ENCODE measurements around the gene SLX4IP.

The SLX4IP gene

GRCh38 chr20:10474606-10475184 lies 39.6 kb downstream of the SLX4IP start:
- H3K36me3 ChIP-seq (ENCODE audit: control insufficient read depth, insufficient read depth, low read length): no peaks in the 10 kb centered on the region
- H3K27ac ChIP-seq (ENCODE audit: low read depth, low read length): no peak overlapping the region
- H3K4me1 ChIP-seq (ENCODE audit: control insufficient read depth, insufficient read depth, low read length): peaks cover 2% of the 10 kb centered on the region
- no peak overlapping the region for H3K4me3 ChIP-seq (ENCODE audit: low read length)
- H3K27me3 ChIP-seq (ENCODE audit: control insufficient read depth, insufficient read depth, low read length): no peaks in the 10 kb centered on the region
- H3K9ac ChIP-seq (ENCODE audit: low read length): no peak overlapping the region

GRCh38 chr20:10475225-10475624 lies 40.1 kb downstream of the SLX4IP start:
- Histone ChIP-seq H3K4me1 (ENCODE audit: control insufficient read depth, insufficient read depth, low read length) (no peaks in the 10 kb centered on the region), H3K27me3 (ENCODE audit: control insufficient read depth, insufficient read depth, low read length) (no peaks in the 10 kb centered on the region), H3K4me3 (ENCODE audit: low read length) (no peak overlapping the region), H3K36me3 (ENCODE audit: control insufficient read depth, insufficient read depth, low read length) (no peaks in the 10 kb centered on the region), H3K27ac (ENCODE audit: low read depth, low read length) (no peak overlapping the region), H3K9ac (ENCODE audit: low read length) (no peak overlapping the region)

- no peaks in the 10 kb centered on the region for H3K36me3 ChIP-seq (ENCODE audit: control insufficient read depth, insufficient read depth, low read length)
- no peaks in the 10 kb centered on the region for H3K27me3 ChIP-seq (ENCODE audit: control insufficient read depth, insufficient read depth, low read length)
- no peak overlapping the region for H3K27ac ChIP-seq (ENCODE audit: low read depth, low read length)
- no peak overlapping the region for H3K4me3 ChIP-seq (ENCODE audit: low read length)
- H3K4me1 ChIP-seq (ENCODE audit: control insufficient read depth, insufficient read depth, low read length): no peaks in the 10 kb centered on the region
- no peak overlapping the region for H3K9ac ChIP-seq (ENCODE audit: low read length)
Measured at GRCh38 chr20:10476319-10476724, 41.2 kb downstream of the SLX4IP start.

- Histone ChIP-seq H3K36me3 (ENCODE audit: control insufficient read depth, insufficient read depth, low read length) (no peaks in the 10 kb centered on the region), H3K4me3 (ENCODE audit: low read length) (no peak overlapping the region), H3K27me3 (ENCODE audit: control insufficient read depth, insufficient read depth, low read length) (no peaks in the 10 kb centered on the region), H3K9ac (ENCODE audit: low read length) (no peak overlapping the region), H3K4me1 (ENCODE audit: control insufficient read depth, insufficient read depth, low read length) (no peaks in the 10 kb centered on the region), H3K27ac (ENCODE audit: low read depth, low read length) (no peak overlapping the region)
Measured at GRCh38 chr20:10478205-10478604, 43.1 kb downstream of the SLX4IP start.

- no peaks in the 10 kb centered on the region for H3K36me3 ChIP-seq (ENCODE audit: control insufficient read depth, insufficient read depth, low read length)
- no peak overlapping the region for H3K27ac ChIP-seq (ENCODE audit: low read depth, low read length)
- no peaks in the 10 kb centered on the region for H3K27me3 ChIP-seq (ENCODE audit: control insufficient read depth, insufficient read depth, low read length)
- no peaks in the 10 kb centered on the region for H3K4me1 ChIP-seq (ENCODE audit: control insufficient read depth, insufficient read depth, low read length)
- no peak overlapping the region for H3K4me3 ChIP-seq (ENCODE audit: low read length)
- no peak overlapping the region for H3K9ac ChIP-seq (ENCODE audit: low read length)
Measured at GRCh38 chr20:10478930-10479329, 43.8 kb downstream of the SLX4IP start.

GRCh38 chr20:10481676-10482075 lies 46.6 kb downstream of the SLX4IP start:
- Histone ChIP-seq H3K27me3 (ENCODE audit: control insufficient read depth, insufficient read depth, low read length) (no peaks in the 10 kb centered on the region), H3K27ac (ENCODE audit: low read depth, low read length) (no peak overlapping the region), H3K4me3 (ENCODE audit: low read length) (no peak overlapping the region), H3K9ac (ENCODE audit: low read length) (no peak overlapping the region), H3K4me1 (ENCODE audit: control insufficient read depth, insufficient read depth, low read length) (no peaks in the 10 kb centered on the region), H3K36me3 (ENCODE audit: control insufficient read depth, insufficient read depth, low read length) (no peaks in the 10 kb centered on the region)

GRCh38 chr20:10483691-10484090 lies 48.6 kb downstream of the SLX4IP start:
- no peak overlapping the region for H3K9ac ChIP-seq (ENCODE audit: low read length)
- no peaks in the 10 kb centered on the region for H3K4me1 ChIP-seq (ENCODE audit: control insufficient read depth, insufficient read depth, low read length)
- no peak overlapping the region for H3K4me3 ChIP-seq (ENCODE audit: low read length)
- H3K27ac ChIP-seq (ENCODE audit: low read depth, low read length): no peak overlapping the region
- H3K27me3 ChIP-seq (ENCODE audit: control insufficient read depth, insufficient read depth, low read length): no peaks in the 10 kb centered on the region
- H3K36me3 ChIP-seq (ENCODE audit: control insufficient read depth, insufficient read depth, low read length): no peaks in the 10 kb centered on the region

- H3K4me3 ChIP-seq (ENCODE audit: low read length): no peak overlapping the region
- no peaks in the 10 kb centered on the region for H3K27me3 ChIP-seq (ENCODE audit: control insufficient read depth, insufficient read depth, low read length)
- no peak overlapping the region for H3K27ac ChIP-seq (ENCODE audit: low read depth, low read length)
- H3K9ac ChIP-seq (ENCODE audit: low read length): no peak overlapping the region
- no peaks in the 10 kb centered on the region for H3K36me3 ChIP-seq (ENCODE audit: control insufficient read depth, insufficient read depth, low read length)
- H3K4me1 ChIP-seq (ENCODE audit: control insufficient read depth, insufficient read depth, low read length): no peaks in the 10 kb centered on the region
Measured at GRCh38 chr20:10487142-10488136, 52.3 kb downstream of the SLX4IP start.

GRCh38 chr20:10488534-10488933 lies 53.4 kb downstream of the SLX4IP start:
- Histone ChIP-seq H3K9ac (ENCODE audit: low read length) (no peak overlapping the region), H3K4me1 (ENCODE audit: control insufficient read depth, insufficient read depth, low read length) (no peaks in the 10 kb centered on the region), H3K36me3 (ENCODE audit: control insufficient read depth, insufficient read depth, low read length) (no peaks in the 10 kb centered on the region), H3K27me3 (ENCODE audit: control insufficient read depth, insufficient read depth, low read length) (no peaks in the 10 kb centered on the region), H3K27ac (ENCODE audit: low read depth, low read length) (no peak overlapping the region), H3K4me3 (ENCODE audit: low read length) (no peak overlapping the region)

GRCh38 chr20:10489853-10490252 lies 54.7 kb downstream of the SLX4IP start:
- no peak overlapping the region for H3K9ac ChIP-seq (ENCODE audit: low read length)
- no peak overlapping the region for H3K27ac ChIP-seq (ENCODE audit: low read depth, low read length)
- H3K4me1 ChIP-seq (ENCODE audit: control insufficient read depth, insufficient read depth, low read length): no peaks in the 10 kb centered on the region

GRCh38 chr20:10490257-10490656 lies 55.2 kb downstream of the SLX4IP start:
- Histone ChIP-seq H3K27ac (ENCODE audit: low read depth, low read length) (no peak overlapping the region), H3K36me3 (ENCODE audit: control insufficient read depth, insufficient read depth, low read length) (no peaks in the 10 kb centered on the region), H3K9ac (ENCODE audit: low read length) (no peak overlapping the region), H3K27me3 (ENCODE audit: control insufficient read depth, insufficient read depth, low read length) (no peaks in the 10 kb centered on the region), H3K4me3 (ENCODE audit: low read length) (no peak overlapping the region), H3K4me1 (ENCODE audit: control insufficient read depth, insufficient read depth, low read length) (no peaks in the 10 kb centered on the region)

More at GRCh38 chr20:10489853-10490252, 54.7 kb downstream of the SLX4IP start:
- Histone ChIP-seq H3K27me3 (ENCODE audit: control insufficient read depth, insufficient read depth, low read length) (no peaks in the 10 kb centered on the region), H3K4me3 (ENCODE audit: low read length) (no peak overlapping the region), H3K36me3 (ENCODE audit: control insufficient read depth, insufficient read depth, low read length) (no peaks in the 10 kb centered on the region)

GRCh38 chr20:10490706-10491105 lies 55.6 kb downstream of the SLX4IP start:
- Histone ChIP-seq H3K4me1 (ENCODE audit: control insufficient read depth, insufficient read depth, low read length) (no peaks in the 10 kb centered on the region), H3K4me3 (ENCODE audit: low read length) (no peak overlapping the region), H3K27me3 (ENCODE audit: control insufficient read depth, insufficient read depth, low read length) (no peaks in the 10 kb centered on the region), H3K36me3 (ENCODE audit: control insufficient read depth, insufficient read depth, low read length) (no peaks in the 10 kb centered on the region), H3K27ac (ENCODE audit: low read depth, low read length) (no peak overlapping the region), H3K9ac (ENCODE audit: low read length) (no peak overlapping the region)

Data from rectal smooth muscle tissue (tissue), 1 donor.